Measurements from ENCODE around the gene XXYLT1.
"Not testable (repeated sequence)": the region's sequence is repeated elsewhere in the genome, so short reads cannot be mapped to it uniquely, and the experiment has no call there.

Gene XXYLT1

DNA sequence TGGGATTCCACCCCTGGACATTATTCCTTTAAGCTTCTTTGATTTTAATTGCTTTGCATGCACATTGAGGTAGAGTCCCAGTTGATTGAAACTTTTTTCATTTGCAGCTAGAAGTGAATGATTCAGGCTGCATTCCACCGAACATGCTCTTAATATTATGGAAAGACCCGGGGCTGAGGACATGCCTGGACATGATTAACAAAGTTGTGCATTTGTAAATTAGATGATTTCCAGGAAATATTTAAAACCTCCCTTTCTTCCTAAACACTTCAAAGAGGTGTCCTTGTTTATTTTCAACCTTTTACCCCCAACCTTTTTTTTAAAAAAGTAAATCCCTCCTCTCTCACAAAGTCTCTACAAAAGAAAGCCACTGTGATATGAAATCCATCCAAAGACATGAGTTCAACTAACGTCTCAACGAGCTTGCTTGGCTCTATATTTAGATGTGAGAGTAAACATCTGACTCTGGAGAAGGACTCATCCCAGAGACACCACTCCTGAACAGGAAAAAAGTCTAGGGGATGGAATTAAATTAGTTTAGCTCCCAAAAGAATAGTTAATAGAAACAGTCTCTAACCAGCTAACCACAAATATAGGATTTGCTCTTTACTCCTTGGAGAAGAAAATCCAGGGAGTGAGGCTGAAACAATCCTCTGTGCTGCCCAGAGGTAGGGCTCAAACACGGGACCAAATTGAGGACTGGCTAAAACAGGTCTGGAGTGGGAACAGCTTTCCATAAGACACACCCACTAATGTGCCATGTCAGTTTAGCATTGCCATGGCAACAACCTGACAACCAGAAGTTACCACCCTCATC is 83.1 kb downstream of the XXYLT1 start:
- H3K27me3 ChIP-seq (replicated peaks; ENCODE audit: control insufficient read depth, insufficient read depth, low read length) = no peaks in the 10 kb centered on the region
- no peak for DNase-seq (ENCODE audit: extremely low read depth, insufficient read length)
- no peaks in the 10 kb centered on the region for H3K36me3 ChIP-seq (ENCODE audit: control insufficient read depth, insufficient read depth, low read length)
- no peak overlapping the region for H3K4me3 ChIP-seq (replicated peaks; ENCODE audit: low read depth, low read length)
- TF ChIP-seq, protein P1, sequence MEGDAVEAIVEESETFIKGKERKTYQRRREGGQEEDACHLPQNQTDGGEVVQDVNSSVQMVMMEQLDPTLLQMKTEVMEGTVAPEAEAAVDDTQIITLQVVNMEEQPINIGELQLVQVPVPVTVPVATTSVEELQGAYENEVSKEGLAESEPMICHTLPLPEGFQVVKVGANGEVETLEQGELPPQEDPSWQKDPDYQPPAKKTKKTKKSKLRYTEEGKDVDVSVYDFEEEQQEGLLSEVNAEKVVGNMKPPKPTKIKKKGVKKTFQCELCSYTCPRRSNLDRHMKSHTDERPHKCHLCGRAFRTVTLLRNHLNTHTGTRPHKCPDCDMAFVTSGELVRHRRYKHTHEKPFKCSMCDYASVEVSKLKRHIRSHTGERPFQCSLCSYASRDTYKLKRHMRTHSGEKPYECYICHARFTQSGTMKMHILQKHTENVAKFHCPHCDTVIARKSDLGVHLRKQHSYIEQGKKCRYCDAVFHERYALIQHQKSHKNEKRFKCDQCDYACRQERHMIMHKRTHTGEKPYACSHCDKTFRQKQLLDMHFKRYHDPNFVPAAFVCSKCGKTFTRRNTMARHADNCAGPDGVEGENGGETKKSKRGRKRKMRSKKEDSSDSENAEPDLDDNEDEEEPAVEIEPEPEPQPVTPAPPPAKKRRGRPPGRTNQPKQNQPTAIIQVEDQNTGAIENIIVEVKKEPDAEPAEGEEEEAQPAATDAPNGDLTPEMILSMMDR (IDR thresholded peaks at IDR 0.05; ENCODE audit: insufficient read depth, low read length, poor library complexity, severe bottlenecking) = no peak

DNA sequence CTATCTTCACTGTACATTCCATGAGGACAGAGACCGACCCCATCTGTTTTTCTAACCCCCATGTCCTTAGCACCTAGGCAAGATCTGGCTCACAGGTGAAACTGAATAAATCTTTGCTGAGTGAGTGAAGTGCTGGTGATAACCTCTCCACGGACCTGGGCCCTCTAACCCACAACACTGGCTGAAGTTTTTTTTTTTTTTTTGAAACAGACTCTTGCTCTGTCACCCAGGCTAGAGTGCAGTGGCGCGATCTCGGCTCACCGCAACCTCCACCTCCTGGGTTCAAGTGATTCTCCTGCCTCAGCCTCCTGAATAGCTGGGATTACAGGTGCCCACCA is 84.3 kb downstream of the XXYLT1 start:
- not testable (repeated sequence) for H3K4me3 ChIP-seq (replicated peaks; ENCODE audit: low read depth, low read length); H3K27me3 ChIP-seq (replicated peaks; ENCODE audit: control insufficient read depth, insufficient read depth, low read length); DNase-seq (ENCODE audit: extremely low read depth, insufficient read length); H3K36me3 ChIP-seq (ENCODE audit: control insufficient read depth, insufficient read depth, low read length)

DNA sequence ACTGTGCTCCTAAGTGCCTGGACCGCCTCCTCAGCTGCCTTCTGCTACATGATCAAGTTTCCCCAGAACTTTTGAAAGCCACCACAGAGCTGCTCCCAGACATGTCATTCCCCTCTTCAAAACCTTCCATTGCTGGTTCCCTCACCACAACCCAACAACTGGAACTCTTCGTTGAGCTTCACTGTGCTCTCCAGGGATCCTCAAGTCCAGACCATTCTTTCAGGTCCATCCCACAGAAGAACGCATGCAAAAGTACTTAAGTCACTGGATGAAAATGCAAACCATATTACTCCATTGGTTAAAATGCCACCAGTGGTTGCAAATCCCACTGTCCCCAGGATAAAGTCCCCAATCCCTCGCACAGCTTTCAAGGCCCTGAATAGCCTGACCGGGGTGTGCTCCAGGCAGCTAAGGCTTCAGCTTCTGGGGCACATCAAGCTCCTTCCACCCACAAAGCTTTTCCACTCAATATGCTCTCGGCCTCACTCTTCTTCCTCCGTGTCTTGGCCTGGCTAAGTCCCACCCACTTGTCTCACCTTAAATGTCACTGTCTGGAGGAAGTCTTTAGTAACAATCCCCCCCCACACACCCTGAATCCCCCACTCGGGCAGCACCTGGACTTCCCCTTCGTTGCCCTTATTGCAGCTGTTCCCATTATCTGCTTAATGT is 84.8 kb downstream of the XXYLT1 start:
- Histone ChIP-seq H3K27me3 (replicated peaks; ENCODE audit: control insufficient read depth, insufficient read depth, low read length) (no peaks in the 10 kb centered on the region), H3K36me3 (ENCODE audit: control insufficient read depth, insufficient read depth, low read length) (no peaks in the 10 kb centered on the region), H3K4me3 (replicated peaks; ENCODE audit: low read depth, low read length) (no peak overlapping the region)
- DNase-seq (ENCODE audit: extremely low read depth, insufficient read length) = no peak
- TF ChIP-seq, protein P1 (IDR thresholded peaks at IDR 0.05; ENCODE audit: insufficient read depth, low read length, poor library complexity, severe bottlenecking) = no peak

DNA sequence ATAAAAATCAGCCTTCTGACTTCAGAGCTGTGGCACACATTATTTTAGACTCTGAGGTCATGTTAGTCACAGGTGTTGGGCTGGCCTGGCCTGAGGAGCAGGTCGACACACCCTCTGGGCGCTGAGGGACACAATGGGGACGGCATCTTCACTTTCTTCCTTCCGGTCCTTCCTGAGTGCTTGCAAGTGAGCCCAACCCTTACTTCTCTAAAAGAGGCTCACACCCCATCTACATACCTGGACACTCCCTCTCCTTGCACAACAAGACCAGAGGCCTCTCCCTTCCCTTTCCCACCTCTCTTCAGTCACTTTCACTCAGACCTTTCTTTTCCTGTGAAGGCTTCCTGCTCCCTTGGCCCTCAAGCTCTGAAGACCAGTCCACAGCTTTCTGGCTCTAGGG is 85.4 kb downstream of the XXYLT1 start:
- no peak for DNase-seq (ENCODE audit: extremely low read depth, insufficient read length)
- no peaks in the 10 kb centered on the region for H3K27me3 ChIP-seq (replicated peaks; ENCODE audit: control insufficient read depth, insufficient read depth, low read length)
- H3K36me3 ChIP-seq (ENCODE audit: control insufficient read depth, insufficient read depth, low read length) = no peaks in the 10 kb centered on the region
- no peak overlapping the region for H3K4me3 ChIP-seq (replicated peaks; ENCODE audit: low read depth, low read length)
- TF ChIP-seq, protein P1 (IDR thresholded peaks at IDR 0.05; ENCODE audit: insufficient read depth, low read length, poor library complexity, severe bottlenecking) = no peak

DNA sequence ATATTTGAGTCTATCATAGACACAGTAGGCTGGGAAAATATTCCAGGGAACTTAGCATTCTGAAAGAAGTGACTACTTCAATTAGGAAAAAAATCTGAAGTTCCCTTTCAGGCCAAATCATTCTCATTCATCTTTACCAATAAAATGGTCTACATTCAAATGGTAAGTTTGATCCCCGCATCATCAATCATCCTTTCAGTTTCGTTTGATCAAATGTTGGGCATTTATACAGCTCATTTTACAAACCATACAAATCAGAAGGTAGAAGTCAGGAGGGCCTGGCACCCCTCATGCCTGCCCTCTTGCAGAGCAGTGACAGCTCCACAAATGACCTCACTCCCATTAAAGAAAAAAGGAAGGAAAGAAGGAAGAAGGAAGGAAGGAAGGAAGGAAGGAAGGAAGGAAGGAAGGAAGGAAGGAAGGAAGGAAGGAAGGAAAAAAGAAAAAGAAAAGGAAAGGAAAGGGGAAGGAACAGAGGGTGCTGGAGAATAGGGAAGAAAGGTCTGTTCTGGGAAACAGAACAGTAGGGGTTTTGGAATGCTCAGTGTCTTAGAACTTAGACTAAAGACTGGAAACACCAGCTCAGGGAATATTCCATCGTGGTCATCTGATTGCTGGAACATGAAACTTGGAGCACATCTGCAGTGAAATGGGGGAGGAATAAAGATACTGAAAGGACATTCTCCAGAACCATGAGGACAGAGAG is 86.1 kb downstream of the XXYLT1 start:
- Histone ChIP-seq H3K27me3 (replicated peaks; ENCODE audit: control insufficient read depth, insufficient read depth, low read length) (no peaks in the 10 kb centered on the region), H3K36me3 (ENCODE audit: control insufficient read depth, insufficient read depth, low read length) (no peaks in the 10 kb centered on the region), H3K4me3 (replicated peaks; ENCODE audit: low read depth, low read length) (no peak overlapping the region)
- no peak for DNase-seq (ENCODE audit: extremely low read depth, insufficient read length)
- TF ChIP-seq, protein P1 (IDR thresholded peaks at IDR 0.05; ENCODE audit: insufficient read depth, low read length, poor library complexity, severe bottlenecking) = no peak
